GM19043 (cell line): Measurements from ENCODE around the gene SAMD5.
A peak's percentile ranks its signal among the peaks of the same experiment; 100 is the strongest.

Experiments
- ATAC-seq: cut with Tn5 transposase; IDR thresholded peaks from one replicate; pipeline ENCODE4 v1.9.1; 2021; ENCODE audit warnings: low read depth; ENCODE audit not compliant: unreplicated experiment

Gene SAMD5

DNA sequence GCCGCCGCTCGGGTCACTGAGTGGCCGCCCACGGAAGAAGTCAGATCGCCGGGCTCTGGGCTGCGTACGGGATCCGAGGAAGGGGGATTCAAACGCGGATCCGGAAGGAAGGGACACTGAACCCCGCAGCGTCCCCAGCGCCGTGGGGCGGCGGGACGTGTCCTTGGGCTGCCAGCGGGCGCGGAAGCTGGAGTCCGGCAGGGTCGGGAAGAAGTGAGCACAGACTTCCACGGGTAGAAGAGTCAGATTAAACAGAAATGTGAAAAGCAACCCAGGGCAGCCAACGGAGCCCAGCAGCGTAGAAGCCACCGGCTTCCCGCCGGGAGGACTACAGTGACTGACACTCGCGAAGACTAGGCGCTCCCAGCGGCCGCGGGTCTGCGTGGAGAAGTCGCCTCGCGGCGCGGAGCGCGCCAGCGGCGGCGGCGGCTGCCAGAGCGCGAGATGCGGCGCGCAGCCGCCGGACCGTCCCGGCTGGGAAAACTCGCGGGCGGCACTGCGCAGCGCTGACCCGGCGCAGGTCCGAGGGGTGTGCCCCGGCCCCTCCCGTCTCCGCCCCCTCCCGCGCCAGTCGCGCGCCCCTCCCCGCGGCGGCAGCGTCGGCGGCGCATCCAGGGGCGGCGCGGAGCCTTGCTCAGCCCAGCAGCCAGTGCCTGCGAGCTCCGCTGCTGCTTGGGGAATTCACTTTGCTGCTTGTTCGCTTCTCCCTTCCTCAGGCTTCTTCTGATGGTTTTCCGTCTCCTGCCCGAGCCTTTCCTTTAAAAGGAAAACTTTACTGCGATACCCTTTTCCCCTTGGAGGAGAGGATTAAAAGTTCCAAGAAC lies at the start of gene SAMD5:
Gene SAMD5 (plus strand): TSS at position 649 of the 824 bp plus-strand sequence. CDS start 239 bp downstream, outside the sequence.
- ATAC-seq = peak; percentile 30

DNA sequence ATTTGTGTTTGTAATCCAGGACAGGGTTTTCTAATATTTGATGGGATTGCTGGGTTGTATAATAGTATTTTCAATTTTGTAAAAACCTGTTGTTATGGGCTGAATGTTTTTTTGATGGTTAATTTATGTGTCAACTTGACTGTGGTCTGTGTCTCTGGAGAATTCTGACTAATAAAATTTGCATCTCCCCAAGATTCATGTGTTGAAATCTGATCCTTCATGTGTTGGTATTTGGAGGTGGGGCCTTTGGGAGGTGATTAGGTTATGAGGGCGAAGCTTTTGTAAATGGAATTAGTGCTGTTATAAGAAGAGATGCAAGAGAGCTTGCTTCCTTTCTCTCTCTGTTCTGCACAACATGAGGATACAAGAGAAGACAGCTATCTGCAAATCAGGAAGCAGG lies 48.7 kb upstream of the SAMD5 start:
- ATAC-seq = no peak

DNA sequence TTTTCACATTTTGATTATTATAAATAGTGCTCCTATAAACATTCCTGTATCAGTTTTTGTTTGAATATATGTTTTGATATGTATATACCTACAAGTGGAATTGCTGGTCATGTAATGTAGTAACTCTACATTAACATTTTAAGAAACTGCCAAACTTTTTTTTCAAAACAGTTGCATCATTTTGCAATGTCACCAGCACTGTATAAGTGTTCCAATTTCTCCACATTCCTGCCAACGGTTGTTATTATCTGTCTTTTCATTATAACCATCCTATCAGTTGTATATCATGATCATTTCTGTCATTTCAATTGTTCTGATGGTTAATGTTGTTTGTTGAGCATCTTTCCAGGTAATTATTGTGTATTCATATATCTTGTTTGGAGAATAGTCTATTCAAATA lies 44.8 kb upstream of the SAMD5 start:
- no peak for ATAC-seq

DNA sequence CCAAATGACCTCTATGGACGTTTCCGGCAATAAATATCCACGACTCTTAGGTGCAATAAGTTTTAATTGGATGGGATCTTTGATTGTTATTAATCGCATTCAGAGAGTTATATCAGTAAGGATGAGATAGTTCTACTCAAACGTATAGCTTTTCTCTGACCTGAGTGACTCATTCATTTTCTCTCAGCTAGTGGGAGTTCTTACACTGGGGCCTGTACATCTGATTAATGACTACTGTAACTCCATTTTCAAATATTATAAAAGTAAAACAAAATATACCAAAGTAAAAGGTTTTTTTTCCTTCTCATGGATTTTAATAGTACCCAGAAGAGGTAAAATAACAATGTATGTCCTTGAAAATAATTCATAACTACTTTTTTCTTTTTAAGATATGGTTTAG lies 41.1 kb upstream of the SAMD5 start:
- ATAC-seq = no peak

DNA sequence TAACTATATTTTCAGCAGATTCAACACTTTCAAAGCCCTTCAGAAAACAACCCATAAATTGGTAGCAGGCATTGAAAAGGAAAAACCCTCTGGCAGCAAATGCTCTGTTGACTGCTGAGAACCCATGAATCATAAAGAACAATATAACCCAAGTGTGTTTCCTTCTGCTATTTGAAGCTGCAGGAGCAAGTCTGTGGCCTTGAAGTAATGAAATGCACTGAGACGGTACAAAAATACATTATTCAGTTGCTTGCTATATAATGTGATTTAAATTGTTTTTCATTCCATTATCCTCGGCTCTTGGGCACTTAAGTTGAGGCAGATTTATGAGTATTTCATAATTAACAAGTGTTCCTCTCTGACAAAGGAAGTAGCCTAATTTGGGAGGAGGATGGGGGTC lies 40.6 kb upstream of the SAMD5 start:
- no peak for ATAC-seq

DNA sequence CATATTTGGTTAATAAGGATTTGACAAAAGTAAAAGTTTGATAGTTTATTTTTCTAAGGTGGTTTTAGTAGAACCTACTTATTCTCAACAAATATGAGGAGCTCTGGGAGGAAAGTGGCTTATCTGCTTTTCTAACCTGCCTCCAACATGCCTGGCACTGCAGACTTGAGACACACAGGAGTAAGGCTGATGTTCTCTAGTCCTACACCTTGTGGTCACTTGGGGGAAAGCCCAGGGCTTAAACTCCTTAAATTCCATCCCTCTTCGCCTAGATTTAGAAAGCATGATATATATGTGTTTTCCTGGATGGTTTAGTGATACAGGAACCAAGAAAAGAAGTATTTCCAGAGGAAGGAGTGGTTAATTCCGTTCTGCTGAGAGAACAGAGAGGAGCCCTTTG lies 39.9 kb upstream of the SAMD5 start:
- ATAC-seq = no peak

DNA sequence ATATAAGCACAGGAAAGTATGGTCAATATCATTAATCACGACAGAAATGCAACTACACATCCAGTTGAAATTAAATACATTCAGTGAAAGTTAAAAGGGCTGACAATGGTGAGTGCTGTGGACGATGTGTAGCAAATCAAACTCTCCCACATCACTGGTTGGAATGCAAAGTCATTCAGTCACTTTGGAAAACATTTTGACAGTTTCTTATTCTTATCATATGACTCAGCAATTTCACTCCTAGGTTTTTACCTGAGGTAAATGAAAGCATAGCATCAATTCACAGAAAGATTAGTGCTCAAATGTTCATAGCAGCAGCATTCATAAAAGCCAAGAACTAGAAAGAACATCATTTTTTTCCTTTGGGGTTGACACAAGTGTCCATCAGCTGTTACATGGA lies 28.6 kb upstream of the SAMD5 start:
- no peak for ATAC-seq

DNA sequence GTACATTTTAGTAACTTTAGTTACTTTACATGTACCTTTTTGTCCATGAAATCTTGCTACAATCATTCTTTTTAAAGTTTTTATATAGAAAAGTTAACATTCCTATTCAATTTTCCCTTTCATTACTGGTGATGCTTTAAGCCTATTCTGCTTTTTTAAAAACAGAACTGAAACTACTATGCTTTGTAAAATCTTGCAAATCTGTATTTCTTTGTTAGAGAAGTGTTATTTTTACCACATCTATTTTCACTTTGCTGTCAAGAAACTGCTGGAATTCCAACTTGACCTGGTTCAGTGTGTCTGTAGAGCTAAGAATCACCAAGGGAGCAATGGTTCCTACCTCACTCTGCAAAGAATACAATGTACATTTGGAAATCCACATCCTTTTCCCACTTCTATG lies 21.8 kb upstream of the SAMD5 start:
- no peak for ATAC-seq

DNA sequence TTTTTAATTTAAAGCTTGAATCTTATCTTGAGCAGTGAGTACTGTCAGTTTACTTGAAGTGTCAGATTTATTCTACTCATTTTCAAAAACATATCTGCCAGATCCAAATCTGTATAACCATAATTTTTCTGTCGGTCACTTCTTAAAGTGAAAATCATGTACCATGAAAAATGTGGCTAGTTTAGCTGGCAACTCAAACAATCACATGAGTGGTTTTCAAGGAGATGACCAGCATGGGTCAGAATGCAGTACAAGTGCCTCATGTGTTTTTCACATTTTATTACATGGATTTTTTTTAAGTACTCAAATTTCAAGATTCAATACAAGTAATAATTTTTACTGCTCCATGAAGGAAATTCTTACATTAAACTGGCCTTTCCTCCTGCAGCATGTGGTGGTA lies 11.0 kb upstream of the SAMD5 start:
- no peak for ATAC-seq

DNA sequence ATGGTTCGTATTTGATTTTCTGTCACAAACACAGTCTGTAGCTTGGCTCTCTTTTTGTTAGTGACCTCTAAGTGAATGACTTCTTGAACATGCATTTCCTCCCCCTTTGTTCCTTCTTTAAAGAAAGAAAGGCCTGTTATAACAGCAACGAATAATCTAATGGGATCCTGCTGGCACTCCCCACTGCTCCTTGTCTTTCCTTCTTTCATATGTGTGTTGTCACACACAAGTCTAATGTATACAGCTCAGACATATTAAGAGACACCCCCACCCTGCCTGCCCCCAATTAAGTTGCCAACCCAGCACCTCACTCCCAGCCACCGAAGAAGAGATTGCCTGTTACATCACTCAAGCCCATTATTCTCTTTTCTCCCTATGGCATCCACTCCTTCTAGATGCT lies 4.9 kb upstream of the SAMD5 start:
- no peak for ATAC-seq

DNA sequence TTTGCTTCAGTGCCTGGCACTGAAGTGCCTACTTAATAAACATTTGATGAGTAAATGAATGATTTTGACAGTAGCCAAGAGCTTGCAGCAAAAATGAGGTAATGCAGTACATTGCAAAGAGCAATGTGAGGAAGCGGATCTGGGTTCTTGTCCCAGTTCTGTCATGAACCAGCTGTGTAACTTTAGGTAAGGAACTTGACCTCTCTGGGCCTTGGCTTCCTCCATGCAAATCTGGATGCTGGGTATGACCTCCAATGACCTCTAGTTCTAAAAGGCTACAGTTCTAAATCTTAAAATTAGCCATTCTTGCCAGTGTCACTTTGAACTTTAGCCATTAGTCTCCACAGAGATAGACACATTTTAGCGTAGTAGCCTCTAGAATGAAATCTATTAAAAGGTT lies 3.6 kb upstream of the SAMD5 start:
- no peak for ATAC-seq

DNA sequence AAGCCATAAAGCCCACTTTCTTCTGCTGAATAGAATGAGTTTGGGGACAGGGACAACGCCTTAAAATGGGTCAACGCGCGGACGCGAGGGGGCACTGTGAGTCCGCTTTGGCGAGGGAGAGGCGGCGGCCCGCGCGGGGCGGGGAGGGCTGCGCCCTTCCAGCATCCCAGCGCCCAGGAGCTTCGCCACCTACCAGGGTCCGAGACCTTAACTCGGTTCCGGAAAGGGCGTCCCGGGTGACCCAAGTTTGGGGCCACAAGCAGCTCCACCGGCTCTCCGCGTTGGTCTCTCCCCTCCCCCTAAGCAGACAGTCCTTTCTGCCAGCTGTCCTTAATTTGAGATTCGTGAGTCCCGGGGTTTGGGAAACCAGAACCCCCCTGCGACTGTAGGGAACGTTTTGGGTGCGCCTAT lies 1.8 kb upstream of the SAMD5 start:
- ATAC-seq = no peak

DNA sequence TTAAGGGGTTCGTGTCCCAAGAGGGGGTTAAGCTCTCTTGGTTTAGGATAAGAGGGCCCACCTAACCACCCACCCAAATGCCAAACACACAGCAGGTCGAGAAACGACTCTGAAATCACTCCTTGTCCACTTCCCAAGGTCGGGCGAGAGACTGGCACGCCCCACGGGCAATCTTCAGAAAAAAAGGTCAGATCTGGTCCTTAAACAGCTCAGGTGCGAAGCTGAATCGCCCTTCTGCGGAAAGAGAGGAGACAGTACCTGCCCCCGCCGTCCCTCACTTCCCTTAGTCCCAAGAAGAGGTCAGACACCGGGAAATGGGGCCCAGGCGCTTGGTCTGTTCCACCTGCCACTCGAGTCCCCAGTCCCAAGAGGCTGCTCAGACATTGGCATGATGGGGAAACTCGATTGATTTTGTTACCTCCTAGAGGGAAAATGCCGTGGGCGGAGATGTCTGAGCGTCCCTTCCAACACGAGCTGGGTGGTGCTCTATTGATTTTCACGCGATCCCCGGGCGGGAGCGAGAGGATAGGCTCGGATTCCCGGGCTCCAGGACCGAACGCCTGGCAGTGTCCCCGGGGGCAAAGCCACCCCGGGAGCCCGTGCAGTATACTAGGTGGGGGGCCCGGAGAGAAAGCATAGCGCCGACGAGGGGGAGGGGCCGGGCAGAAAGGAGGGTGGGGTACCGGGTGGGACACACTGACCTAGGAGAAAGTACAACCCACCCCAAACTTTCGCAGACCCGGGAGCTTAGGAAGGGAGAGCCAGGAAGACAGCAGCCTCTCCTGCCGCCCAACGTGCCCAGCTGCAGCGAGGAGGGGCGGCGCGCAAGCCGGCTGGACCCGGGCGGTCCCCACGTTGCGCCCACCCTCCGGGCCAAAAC lies 1.1 kb upstream of the SAMD5 start:
- ATAC-seq = no peak

DNA sequence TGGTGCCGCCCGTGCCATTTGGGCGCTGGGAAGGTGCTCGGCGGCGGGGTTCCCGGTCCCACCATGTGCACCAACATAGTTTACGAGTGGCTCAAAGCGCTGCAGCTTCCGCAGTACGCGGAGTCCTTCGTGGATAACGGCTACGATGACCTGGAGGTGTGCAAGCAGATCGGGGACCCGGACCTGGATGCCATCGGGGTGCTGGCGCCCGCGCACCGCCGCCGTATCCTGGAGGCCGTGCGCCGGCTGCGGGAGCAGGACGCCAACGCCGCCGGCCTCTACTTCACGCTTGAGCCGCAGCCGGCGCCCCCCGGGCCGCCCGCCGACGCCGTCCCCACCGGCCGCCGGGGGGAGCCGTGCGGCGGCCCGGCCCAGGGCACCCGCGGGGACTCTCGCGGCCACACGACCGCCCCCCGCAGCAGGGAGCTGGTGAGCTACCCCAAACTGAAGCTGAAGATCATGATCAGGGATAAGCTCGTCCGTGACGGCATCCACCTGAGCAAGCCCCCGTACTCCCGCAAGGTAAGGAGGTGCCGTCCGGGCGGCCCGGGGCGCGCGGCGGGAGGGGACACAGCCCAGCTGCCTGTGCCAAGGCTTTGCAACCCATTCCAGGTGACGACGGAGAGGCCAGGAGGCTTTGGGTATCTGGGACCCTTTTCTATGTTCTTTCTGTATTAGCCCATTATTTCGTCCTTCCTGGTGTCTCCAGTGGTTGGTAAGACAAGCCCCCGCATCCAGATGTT lies 547 bp downstream of the SAMD5 start:
- no peak for ATAC-seq

DNA sequence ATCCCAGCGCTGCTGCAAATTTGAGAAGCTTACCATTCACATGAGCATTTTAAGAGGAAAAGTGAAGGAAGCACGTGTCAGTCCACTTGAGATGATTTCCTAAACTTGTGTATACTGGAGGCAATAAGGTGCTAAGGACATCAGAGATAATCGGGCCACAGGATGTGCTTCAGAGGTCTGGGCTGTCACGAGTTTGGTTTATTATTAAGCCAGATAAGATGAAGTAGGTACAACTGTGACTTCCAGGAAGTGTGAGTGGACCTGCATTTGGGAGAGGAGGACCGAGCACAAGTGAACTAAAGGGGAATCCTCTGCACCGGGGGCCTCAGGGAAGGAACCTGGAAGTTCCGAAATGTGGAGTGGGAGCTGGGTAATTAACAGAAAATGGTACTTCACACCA lies 1.4 kb downstream of the SAMD5 start:
- ATAC-seq = peak; percentile 64

DNA sequence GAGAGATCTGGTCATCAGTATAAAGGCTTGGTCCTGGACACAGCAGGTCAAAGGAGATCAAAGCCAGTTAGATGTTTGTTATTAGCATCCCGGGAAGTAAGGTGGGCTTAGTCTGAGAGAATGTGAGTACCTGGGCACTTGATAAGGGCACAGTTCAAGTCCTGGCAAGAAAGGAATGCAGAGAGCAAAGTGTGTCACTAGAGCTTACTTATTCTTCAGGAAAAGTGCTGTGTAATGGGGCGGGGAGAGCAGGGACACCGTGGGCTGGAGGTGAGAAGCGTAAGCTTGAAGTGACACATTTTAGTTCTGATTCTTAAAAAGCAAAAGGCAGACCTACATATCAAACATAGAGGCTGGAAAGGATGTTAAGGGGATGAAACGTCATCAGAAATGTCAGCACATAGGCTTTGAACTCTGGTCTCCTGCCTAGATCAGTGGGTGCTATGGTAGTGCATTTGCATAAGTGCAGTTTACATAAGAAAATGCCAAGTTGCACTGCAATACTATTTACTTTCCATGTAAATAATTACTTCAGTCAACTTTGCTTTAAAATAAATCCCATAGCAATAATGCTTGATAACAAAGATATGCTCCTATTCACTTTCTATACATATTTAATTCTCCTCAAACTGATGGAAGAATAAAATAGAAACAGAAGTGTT lies 2.6 kb downstream of the SAMD5 start:
- no peak for ATAC-seq

DNA sequence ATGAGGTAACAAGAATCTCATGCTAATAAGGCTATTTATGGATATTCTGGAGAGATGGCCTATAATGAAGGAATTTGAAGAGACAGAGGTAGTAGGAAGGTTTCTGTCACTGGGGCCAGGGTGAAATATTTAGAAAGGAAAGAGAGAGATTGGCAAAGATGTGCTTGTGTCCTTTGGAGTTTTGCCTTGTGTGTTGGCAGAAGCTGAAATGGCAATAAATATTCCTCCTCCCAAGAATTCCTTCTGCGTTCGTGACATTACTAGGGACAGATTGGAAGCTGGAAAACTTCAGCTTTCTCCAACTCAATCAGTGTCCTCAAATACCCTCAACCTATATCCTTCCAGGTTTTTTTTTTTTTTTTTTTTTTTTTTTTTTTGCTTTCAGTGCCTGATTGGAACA lies 6.3 kb downstream of the SAMD5 start:
- ATAC-seq = no peak

DNA sequence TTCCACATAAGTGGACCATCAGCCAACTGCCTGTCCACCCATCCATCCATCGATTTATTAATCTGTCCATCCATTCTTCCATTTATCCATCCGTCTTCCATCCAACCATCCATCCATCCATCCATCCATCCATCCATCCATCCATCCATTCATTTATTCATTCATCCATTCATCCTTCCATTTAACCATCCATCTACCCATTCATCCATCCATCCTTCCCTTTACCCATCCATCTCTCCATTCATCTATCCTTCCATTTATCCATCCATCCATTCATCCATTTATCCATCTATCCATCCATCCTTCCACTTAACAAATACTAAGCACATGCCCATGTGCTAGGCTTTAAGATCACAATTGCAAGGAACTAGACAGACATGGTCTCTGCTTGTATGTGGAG lies 6.8 kb downstream of the SAMD5 start:
- ATAC-seq = no peak

DNA sequence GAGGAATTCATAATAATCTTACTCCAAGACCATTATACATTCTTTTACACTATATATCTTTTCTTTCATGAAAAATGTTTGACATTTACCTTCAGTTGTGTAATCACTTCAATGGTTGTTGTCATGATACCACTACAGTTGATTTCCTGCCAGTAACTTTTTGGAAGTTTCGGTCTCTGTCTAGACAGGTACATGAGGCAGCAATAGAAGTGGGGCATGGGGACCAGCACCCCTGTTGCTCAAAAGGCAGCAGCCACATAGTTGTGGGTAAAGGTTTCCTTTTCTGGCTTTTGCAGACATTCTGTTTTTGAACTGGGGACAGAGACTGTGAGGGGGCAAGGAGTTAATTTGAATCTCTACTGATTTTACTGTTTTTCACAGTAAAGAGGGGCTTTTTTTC lies 14.1 kb downstream of the SAMD5 start:
- ATAC-seq = no peak

DNA sequence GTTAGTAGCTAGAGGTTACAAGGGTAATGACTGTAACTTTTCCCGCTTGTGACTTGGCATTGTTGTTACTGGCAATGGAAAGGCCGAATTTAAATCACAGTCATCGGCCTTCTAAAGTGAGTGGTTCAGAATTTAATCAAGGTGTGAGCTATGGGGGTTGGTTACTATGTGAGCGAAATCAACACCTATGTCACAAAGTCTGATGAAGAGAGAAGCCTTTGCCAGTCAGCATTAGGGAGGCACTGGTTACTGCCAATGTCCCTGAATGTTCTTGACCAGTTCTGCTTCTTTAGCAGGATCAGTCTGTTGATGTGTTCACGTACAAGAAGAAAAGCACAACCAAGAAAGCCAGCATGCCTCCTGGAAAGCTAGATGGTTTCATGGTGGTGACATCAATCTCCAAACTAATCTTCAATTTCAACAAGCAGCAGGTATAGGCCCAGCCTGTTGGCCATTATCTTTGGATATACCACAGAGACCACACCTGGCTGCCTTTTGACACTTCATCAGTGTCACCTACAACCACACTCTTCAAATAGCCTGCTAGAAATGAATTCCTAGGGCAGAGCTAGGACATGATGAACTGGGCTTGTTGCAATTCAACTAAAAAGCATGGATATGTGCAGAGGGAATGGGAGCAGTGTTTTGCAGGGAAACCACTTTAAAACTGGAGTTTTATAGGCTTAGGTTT lies 17.2 kb downstream of the SAMD5 start:
- ATAC-seq = no peak
